ENCODE measurements around the gene DUX4.
A peak's percentile ranks its signal among the peaks of the same experiment; 100 is the strongest.
"Not testable (repeated sequence)": the region's sequence is repeated elsewhere in the genome, so short reads cannot be mapped to it uniquely, and the experiment has no call there.

Gene DUX4

GRCh38 chr4:190173428-190173827 is at the start of gene DUX4:
TSS of gene DUX4 (plus strand) at chr4:190173774. CDS start at chr4:190173774, 0 bp downstream.
- DNase-seq, result not testable (repeated sequence)

- DNase-seq, result not testable (repeated sequence)
Measured at GRCh38 chr4:190175436-190175835, 1.9 kb downstream of the DUX4 start.

GRCh38 chr4:190177727-190178605 is 4.4 kb downstream of the DUX4 start:
- peak; percentile 24 for DNase-seq

- DNase-seq, result not testable (repeated sequence)
Measured at GRCh38 chr4:190178606-190178990, 5.0 kb downstream of the DUX4 start.

DNA sequence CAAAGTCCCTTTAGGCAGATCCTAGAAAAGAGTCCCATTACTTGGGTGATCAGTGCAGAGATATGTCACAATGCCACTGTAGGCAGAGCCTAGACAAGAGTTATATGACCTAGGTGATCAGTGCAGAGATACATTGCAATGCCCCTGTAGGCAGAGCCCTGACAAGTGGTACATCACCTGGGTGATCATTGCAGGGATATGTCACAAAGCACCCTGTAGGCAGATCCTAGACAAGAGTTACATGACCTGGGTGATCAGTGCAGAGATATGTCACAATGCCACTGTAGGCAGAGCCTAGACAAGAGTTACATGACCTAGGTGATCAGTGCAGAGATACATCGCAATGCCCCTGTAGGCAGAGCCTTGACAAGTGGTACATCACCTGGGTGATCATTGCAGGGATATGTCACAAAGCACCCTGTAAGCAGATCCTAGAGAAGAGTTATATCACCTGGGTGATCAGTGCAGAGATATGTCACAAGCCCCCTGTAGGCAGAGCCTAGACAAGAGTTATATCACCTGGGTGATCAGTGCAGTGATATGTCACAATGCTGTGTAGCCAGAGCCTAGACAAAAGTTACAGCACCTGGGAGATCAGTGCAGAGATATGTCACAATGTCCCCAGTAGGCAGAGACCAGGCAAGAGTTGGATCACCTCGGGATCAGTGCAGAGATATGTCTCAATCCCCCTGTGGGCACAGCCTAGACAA is 5.6 kb downstream of the DUX4 start:
- not testable (repeated sequence) for DNase-seq

- not testable (repeated sequence) for DNase-seq
Measured at GRCh38 chr4:190179740-190180094, 6.1 kb downstream of the DUX4 start.

DNA sequence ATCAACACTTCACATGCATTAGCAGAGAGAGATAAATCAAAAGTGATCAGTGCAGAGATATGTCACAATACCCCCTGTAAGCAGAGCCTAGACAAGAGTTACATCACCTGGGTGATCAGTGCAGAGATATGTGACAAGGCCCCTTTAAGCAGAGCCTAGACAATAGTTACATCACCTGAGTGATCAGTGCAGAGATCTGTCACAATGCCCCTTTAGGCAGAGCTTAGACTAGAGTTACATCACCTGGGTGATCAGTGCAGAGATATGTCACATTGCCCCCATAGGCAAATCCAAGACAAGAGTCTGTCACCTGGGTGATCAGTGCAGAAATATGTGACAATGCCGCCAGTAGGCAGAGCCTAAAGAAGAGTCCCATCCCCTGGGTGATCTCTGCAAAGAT is 7.4 kb downstream of the DUX4 start:
- DNase-seq, result not testable (repeated sequence)

DNA sequence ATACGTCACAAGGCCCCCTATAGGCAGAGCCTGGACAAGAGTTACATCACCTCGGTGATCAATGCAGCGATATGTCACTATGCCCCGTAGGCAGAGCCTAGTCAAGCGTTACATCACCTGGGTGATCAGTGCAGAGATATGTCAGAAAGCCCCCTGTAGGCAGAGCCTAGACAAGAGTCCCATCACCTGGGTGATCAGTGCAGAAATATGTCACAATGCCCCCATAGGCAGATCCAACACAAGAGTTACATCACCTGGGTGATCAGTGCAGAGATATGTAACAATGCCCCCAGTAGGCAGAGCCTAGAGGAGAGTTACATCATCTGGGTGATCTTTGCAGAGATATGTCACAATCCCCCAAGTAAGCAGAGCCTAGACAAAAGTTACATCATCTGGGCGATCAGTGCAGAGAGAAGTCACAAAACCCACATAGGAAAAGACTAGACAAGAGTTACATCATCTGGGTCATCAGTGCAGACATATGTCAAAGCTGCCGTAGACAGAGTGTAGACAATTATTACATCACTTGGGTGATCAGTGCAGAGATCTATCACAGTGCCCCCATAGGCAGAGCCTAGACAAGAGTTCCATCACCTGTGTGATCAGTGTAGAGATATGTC is 8.0 kb downstream of the DUX4 start:
- DNase-seq, result peak; percentile 20

DNA sequence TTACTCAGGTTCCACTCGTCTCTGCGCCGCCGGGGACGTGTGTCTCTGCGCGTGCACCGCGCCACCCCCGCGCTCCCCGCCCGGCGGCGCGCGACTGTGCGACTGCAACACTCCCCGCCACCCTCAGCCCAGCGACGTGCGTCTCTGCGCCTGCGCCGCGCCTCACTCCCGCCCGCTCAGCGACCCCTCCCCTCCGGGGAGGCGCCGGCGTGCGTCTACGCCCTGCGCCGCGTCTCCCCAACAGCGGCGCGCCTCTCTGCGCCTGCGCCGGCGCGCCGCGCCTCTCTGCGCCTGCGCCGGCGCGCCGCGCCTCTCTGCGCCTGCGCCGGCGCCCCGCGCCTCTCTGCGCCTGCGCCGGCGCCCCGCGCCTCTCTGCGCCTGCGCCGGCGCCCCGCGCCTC is 29.9 kb downstream of the DUX4 start:
- not testable (repeated sequence) for DNase-seq

Measured in stimulated activated CD4-positive, alpha-beta T cell treated with anti-CD3 and anti-CD28 coated beads, Interleukin-4, amount 100 ng/mL, for 24 hours (primary cell).